AG10803 (cell line): Measurements from ENCODE around the gene DNTT.

Experiments
- DNase-seq: peaks from one replicate; pipeline ENCODE4 v3.0.0; 2010; ENCODE audit warnings: low read depth
- H3K4me3 ChIP-seq: 2 replicates; pipeline ENCODE4 v1.5.1; 2011; ENCODE audit warnings: mild to moderate bottlenecking, low read length, control low read depth
- TF ChIP-seq, protein P1 (sequence below): conservative IDR thresholded peaks from 2 replicates; pipeline ENCODE4 v1.5.1; 2011; ENCODE audit warnings: mild to moderate bottlenecking, low read length, control low read depth, inconsistent platforms

The DNTT gene

DNA sequence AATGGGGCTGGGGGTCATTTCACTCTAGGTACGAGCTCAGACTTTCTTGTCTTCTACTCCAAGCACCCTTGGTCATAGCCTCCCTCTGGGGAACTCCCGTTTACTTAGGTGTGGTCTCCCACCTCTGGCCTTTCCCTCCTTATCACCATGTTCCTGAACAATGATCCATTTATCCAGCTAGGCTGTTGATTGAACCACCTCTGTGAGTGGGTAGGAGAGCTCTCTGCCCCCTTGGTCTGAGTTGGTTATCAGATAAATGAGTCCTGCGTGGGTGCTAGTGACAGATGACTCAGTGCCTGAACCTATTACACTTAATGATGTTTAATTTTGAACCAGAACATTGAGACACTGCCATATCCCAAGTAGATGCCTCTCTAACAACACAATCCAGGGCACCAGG lies 42.3 kb upstream of the DNTT start:
- DNase-seq = no peak
- H3K4me3 ChIP-seq = no peak overlapping the region
- TF ChIP-seq, protein P1, sequence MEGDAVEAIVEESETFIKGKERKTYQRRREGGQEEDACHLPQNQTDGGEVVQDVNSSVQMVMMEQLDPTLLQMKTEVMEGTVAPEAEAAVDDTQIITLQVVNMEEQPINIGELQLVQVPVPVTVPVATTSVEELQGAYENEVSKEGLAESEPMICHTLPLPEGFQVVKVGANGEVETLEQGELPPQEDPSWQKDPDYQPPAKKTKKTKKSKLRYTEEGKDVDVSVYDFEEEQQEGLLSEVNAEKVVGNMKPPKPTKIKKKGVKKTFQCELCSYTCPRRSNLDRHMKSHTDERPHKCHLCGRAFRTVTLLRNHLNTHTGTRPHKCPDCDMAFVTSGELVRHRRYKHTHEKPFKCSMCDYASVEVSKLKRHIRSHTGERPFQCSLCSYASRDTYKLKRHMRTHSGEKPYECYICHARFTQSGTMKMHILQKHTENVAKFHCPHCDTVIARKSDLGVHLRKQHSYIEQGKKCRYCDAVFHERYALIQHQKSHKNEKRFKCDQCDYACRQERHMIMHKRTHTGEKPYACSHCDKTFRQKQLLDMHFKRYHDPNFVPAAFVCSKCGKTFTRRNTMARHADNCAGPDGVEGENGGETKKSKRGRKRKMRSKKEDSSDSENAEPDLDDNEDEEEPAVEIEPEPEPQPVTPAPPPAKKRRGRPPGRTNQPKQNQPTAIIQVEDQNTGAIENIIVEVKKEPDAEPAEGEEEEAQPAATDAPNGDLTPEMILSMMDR = no peak

DNA sequence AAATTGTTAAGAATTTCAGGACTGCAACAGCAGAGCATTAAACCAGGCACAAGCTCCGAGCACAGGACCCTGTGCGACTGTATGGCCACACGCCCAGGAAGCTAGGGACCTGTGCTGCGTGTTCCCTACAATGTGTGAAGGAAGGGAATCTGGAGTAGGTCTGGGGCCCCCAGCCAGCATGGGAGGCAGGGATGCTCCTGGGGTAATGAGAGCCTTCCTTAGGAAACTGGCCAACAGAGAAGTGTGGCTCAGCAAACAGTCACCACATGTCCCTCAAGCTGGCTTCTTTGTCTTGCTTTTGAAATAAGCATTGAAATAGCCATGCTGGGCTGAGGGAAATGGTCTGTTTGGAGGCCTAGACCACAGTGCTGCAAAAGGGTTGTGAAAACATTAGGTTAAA lies 41.1 kb upstream of the DNTT start:
- no peak for DNase-seq
- no peak overlapping the region for H3K4me3 ChIP-seq
- TF ChIP-seq, protein P1 = no peak

DNA sequence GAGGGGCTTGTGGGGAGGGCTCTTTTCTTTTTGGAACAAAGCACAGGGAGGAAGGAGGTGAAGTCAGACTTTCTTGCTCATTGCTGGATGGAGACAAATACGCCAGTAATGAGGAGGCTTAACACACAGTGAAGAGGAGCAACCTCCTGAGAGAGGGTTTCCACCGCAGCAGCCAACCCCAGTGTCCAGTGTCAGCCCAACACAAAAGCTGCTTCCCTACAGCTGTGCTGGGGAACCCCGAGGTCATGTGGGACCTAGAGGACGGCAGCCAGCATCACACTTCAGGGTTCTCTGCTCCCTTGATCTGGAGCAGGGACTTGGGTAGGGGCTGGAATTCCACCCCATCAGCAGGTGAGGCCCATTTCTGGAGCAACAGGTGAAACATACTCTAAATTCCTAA lies 40.6 kb upstream of the DNTT start:
- DNase-seq = no peak
- TF ChIP-seq, protein P1 = no peak
- H3K4me3 ChIP-seq = no peak overlapping the region

DNA sequence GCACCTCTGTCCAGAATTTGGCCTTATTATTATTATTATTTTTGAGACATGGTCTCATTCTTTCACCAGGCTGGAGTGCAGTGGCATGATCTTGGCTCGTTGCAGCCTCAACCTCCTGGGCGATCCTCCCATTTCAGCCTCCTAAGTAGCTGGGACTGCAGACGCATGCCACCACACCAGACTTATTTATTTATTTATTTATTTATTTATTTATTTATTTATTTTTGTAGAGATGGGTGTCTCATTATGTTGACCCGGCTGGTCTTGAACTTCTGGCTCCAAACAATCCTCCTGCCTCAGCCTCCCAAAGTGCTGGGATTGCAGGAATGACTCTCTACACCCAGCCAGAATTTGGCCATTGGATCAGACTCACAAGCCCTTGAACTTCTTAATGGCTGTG lies 39.3 kb upstream of the DNTT start:
- TF ChIP-seq, protein P1 = no peak
- DNase-seq = no peak

DNA sequence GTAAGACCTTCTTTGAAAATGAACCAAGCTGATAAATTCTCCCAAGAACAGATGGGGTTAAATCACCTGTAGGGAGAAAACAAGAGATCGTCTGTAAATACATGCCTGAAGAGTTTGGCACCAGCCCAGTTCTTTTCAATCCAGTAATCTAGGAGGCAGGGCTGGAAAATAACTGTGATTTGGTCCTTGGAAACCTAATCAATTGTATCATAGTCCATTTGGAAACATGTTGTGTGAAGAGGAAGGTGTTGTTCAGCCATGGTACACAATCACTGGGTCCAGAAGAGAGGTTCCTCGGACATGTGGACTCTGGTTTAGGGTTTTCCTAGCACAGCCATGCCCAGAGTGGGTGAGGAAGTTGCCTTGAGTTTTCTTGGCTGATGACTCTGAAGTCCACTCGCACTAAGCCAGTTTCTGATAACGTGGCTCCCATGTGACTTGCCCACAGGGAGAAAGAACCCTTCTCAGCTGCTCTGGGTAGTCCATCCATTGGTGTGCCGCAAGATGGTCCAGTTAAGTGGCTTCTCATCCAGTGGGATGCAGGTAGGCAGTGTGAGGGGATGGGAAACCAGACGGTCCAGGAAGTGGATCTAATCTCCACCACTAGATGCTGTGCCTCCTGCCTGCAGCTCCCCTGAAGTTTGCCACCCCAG lies 38.0 kb upstream of the DNTT start:
- no peak for DNase-seq
- TF ChIP-seq, protein P1 = no peak
- H3K4me3 ChIP-seq = no peak overlapping the region

More for the DNA sequence above, 39.3 kb upstream of the DNTT start:
- H3K4me3 ChIP-seq = no peak overlapping the region

DNA sequence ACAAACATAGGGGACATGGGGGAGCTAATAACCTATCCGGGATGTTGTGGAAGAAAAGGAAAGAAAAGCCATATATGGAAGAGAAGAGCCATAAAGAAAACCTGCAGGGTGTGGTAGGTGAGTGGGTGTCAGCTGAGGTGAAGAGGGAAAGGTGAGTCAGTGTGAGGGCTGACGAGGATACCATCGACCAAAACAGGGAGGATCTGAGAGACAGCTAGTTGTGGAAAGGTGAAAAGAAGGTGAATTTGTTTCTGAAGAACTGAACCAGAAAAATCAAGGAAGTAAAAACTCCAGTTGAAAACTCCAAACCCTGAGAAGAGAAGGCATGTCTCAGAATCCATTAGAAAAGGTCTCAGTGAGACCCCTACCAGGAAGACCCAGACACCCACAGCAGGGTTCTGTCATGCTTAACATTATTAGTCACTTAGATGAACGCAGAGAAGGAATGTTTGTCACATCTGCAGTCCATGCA lies 37.0 kb upstream of the DNTT start:
- TF ChIP-seq, protein P1 = no peak
- DNase-seq = no peak
- no peak overlapping the region for H3K4me3 ChIP-seq

DNA sequence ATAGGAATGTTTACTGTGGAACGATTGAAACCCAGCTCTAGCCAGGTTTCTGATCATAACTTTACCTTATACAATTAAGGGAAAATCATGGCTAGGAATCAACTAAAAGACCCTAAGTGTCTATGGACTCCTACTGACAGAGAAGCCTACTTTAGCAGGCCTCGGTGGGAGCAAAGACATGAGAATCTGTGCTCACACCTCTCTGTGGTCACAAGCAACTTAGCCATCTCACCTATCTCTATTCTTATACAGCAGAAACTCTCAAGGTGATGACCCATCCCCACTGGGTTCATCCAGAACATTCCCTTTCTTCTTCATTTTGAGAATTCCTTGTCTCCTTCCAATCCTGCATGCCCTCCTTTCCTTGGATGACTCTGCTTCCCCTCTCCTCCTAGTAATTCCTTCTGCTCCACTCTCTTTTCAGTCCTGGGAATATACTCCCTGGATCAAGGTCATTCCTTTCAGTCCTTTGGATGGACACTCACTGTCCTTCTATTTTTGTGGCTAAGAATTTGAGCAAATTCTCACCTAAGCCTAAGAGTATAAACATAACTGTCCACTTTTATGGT lies 35.8 kb upstream of the DNTT start:
- TF ChIP-seq, protein P1 = no peak
- H3K4me3 ChIP-seq = no peak overlapping the region
- DNase-seq = no peak
